RKO (cell line): ENCODE data around the gene STK17B.
"Not testable (repeated sequence)": the region's sequence is repeated elsewhere in the genome, so short reads cannot be mapped to it uniquely, and the experiment has no call there.

ENCODE experiments used
- DNase-seq: peaks from one replicate; pipeline ENCODE4 v3.0.0-alpha.2; 2016; ENCODE audit warnings: low spot score

STK17B gene

DNA sequence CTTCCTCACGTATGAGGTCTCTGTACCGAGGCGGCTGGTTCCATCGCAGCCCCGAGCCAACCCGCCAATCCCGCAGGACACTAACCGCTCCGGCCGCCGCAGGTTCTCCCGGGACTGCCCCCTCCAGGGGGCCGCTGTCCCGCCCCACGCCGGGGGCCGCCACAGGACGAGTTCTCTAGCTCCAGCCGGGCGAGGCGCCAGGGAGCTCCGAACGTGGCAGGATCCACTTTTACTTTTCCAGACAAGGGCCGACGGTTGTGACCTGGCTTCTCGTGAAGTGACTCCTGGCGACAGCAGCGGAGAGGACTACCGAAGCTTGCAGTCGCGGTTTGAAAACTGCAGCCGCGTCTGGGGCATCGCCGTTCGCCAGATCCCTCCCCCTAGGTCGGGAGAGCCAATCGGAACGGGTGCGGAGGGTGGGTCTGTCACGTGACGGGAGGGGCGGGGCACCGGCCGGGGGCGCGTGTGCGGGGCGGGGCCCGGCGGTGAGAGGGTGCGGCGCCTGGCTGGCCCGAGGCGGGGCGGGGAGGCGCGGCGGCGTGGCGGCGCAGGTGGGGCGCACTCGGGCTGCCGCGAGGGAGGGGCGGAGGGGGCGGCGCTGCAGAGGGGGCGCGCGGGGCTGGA lies at the start of gene STK17B:
STK17B (minus strand) TSS at position 331 of the 624 bp plus-strand sequence. CDS start 8,195 bp downstream, outside the sequence.
- peak; percentile 94 for DNase-seq

DNA sequence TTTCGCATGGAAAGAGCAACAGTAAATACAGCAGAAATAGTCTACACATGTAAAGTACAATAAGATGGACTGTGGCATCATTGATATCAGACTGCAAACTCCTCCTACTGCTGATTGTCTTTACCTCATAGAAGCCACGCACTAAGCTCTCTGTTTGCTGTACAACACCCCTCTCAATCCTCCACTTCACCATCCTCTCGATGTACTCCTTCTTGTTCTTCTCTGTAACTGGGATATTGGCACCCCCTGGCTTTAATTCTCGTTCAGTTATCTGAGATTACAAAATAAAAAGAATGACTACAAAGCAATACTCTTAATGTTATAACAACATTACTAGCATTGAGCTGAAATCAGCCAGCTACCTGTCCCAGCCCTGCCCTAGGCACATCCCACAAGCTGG lies 49.3 kb upstream of the STK17B start:
- no peak for DNase-seq

DNA sequence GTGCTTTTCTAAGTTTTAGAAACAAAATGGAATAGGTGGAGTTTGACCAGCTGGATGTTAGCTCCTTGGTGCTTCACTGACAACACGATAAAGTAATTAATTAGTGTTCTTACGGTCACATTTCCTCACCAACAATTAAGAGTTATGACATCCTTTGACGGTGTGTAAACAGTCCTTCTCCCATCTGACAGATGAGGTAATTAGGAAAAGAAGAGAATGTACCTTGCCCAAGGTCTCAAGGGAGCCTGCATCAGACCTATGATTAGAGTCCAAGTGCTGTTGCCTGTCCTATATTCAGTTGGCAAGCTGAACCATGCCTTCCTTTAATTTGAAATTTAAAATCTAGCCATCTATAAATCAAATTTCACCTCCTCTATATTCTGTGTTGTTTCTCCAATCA lies 48.3 kb upstream of the STK17B start:
- DNase-seq, result no peak

DNA sequence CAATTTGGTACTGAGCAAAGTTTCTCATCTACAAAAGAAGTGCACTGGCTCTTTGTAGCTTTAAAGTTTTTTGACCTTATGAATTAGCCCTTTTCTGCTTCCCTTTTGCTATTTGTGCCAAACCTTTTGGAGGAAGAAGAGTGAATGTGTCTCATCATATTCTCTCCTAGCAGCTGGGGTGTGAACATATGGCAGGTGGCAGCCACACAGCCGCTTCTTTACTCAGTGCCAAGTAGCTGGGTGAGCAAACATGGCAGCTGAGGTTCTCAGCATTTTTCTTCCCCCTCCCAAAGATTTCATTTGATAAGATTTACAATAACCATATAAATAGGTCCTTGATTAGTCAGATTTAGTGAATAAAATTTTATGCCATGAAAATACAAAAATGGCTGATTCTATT lies 46.7 kb upstream of the STK17B start:
- DNase-seq, result no peak

DNA sequence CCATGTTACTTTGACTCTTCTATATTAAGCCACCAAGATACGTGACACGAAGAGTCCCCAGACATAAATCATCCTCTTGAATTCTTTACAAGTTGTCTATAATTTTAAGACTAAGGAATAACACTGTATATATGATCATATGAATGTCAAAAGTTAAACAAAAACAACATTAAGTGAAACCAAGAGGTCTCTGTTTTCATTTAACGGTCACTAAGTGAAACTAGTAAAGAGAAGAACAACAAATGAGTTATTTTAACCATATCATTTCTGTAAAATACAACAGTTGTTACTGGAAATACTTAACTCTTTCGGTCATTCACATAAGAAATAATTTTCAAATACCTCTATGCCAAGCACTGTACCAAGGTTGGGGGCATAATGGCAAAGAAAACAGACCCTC lies 45.7 kb upstream of the STK17B start:
- DNase-seq, result no peak

DNA sequence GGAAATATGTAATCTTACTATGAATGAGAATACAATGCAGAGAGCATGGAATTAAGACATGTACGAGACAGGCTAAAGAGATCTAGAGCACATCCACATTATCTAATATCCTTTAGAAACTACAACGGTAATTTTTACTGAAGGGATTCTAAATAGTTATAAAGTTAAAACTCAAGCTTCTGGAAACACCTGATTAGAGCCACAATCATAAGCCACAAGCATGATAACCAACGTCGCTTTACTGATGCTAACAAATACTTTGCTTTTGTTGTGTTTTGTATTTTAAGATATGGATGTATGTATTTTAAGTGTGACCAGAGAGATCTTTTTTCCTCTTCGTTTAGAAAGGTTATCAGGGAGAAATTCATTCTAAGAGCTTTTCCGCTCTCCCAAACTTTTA lies 44.0 kb upstream of the STK17B start:
- DNase-seq, result no peak

DNA sequence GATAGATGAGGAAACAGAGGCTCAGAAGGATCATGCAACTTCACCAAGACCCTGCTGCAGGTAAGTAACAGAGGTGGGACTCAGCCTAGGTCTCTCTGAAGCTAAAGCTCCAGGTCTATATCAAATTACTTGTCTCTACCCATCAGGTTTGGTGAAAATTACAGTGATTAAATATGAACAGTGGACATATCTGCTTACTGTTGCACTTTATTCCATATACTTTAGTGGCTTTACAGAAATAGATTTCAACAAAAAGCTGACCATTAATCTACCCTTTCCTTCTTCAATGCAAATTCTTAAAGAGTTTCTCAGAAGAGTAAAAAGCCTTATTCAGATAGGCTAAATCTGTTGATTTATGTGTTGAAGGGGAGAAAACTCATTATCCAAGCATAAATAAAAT lies 42.8 kb upstream of the STK17B start:
- no peak for DNase-seq

DNA sequence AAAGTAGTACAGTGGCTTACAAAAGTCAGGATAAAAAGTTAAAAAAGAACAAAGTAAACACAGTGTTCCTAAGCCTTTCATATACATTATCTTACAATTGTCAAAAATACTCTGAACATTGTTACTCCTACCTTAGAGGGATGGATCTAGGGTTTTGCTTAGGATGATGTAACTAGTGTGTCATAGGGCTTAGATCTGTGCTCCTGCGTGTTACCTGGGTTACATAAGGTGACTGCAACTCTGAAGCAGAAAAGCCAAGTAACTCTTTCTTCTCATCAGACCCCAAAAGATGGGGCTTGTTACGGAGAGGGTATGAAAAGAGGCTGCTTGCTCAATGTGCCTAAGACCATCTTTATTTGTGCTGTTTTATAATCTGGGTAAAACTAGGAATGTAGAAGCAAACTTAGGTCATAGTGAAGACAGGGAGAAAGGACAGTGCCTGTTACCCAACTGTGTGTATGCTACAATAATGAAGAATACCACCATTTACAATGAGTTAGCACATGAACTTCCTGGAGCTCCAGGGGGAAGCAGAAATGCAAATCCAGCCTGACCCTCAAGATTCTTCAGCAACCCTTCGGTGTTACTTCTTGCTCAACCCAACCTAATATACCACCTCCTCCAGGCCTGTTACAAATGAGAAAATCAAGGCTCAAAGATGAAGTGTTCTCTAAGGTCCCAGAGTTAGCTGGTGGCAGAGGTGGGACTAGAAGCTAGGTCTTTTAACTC lies 42.0 kb upstream of the STK17B start:
- no peak for DNase-seq

DNA sequence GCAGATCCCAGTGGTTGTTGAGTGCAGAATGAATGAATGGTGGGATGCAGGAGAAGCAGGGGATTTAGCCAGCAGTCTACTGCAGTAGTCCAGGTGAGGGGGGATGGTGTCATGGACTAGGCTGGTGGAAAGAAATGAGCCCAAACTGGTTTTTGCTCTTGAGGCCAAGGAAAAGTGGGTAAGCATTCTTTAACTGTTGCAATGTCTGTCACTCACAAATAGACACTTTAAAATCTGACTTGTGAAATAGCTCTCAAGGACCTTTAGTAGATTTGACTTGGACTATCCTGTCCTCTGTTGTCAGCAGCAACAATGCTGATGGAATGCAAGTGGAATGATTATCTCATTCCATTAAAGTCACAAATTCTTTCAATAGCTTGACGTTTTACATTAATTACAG lies 37.5 kb upstream of the STK17B start:
- no peak for DNase-seq

DNA sequence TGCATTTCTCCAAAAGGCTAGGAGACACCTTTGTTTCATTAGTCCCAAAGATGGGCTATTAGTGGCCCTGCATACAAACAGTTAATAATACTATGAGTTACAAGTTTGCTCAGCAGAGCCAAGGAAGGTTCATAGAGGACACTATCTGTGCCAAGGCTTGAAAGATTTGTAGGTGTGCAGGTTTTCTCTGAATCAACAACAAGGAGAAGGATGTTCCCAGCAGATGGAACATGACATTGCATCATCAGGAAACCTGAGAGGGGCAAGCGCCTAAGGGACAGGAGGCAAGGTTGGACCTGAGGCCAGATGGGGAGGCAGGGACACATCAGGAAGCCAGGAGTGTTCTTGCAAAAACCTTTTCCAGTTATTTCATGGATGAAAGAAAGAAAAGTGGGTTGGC lies 35.4 kb upstream of the STK17B start:
- no peak for DNase-seq

DNA sequence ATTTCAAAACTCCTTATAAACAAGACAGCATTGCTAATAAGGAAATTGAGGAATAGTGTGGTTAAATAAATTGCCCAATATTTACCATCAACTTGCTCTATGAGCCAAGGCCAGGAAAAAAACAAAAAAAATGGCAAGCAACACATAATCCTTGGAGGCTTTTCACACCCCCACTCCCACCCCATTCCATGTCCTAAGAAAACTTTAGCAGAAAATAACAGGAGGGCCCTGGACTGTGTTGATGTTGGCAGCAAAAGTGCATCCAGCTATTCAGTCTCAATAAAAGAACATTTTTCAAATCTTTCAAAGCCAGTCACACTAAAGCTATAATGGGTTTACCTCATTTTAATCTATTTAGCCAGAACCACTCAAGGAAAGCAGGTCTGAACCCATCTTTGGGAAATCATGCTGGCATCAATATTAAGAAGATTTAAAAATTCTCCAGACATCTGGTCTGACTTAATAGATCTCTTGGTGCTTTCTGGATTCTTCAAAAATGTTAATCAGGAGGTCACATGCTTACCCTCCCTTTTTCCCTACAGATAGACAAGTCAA lies 34.6 kb upstream of the STK17B start:
- no peak for DNase-seq

DNA sequence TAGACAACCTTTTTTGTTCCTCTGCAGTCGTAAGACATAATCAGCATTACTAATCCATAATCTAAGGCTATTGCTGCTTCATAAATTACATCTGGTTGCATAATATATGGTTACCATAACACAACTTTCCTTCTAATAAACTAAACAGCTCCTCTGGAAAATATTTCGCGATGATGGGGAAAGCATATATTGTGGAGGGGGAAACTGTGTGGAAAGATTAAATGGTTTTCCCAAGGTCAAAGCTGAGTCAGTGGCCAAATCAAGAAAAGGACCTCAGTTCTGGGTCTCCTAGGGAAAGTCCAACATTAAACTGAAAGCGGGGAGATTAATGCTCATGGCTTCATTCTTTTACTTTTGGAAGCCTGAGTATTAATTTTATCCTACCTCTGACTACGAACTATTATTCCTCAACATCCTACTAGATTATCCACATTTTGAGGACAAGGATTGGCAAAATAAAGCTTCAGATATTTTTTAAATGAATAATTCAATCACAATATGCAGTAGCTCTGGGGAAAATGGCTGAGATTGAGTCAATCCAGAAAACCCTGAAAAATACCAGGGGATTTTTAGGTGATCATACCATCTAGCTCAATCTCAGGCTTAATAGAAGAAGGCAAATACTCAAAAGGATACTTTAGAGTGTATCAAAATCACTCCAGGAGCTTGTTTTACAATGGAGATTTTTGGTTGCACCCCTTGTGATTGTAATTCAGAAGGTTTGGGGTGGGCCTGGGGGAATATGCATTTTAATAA lies 33.8 kb upstream of the STK17B start:
- no peak for DNase-seq

DNA sequence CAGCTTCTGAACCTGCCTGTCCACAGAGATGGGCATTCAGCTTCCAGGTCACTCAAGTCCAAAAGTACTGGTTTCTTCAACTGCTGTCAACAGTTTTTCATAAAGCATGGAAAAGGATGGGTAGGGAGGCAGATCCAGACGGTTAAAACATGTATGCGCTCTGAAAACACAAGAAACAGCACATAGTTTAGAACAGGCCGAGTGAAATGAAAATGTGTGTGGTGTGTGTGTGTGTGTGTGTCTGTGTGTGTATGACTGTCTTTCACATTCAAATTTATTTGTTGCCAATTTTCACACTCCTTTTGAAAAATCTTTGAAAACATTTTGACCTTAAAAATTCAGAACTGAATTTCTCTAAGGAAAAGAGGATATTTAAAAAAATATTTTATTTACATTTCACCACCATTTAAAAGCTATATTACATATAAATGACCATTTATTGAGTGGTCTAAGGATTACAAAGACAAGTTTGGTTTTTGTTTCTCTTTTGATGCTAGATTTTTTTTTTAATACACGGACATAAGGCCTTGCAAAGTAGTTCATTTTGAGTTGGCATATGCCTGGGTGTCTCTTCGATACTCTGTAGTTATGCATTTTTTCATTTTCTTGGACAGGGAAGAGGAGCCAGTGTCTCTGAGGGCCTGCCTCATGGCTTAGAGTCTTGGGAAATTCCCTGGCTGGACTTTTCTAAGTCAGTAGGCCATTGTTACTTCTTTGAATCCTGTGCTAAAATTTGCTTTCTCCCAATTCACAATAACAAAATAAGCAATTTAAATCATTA lies 30.0 kb upstream of the STK17B start:
- no peak for DNase-seq

DNA sequence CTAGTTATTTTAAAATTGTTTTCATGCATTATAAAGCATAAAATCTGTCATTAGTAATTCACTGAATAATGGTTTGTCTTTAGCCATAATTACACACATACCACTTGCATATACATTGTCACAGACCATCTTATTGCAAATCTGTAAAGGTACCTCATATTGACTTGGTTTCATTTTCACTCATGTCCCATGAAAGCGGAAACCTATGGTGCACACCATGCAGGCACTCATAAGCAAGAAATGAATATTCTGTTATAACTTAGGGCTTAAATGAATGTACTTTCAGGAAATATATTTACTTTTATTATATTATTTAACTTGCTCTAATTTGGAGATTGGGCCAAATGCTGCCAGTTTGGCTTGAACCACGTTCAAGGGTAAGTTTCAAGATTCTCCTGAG lies 29.2 kb upstream of the STK17B start:
- no peak for DNase-seq

DNA sequence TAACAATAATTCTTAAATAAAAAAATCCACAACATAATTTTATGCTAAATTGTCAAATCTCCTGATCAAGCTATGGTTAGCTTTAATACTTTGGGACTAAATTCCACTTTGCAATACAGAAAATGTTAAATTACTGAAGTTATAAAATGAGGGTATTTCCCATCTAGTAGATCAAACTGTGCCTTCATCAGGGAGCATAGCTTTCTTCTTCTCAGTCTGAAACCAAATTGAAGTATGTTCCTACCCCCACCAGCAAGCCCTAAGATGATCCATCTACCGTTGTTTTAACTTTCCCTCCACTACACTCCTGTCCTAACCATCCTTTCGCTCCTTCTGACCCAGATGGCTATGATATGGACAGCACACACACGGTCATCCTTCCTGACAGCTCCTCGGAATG lies 24.4 kb upstream of the STK17B start:
- no peak for DNase-seq

DNA sequence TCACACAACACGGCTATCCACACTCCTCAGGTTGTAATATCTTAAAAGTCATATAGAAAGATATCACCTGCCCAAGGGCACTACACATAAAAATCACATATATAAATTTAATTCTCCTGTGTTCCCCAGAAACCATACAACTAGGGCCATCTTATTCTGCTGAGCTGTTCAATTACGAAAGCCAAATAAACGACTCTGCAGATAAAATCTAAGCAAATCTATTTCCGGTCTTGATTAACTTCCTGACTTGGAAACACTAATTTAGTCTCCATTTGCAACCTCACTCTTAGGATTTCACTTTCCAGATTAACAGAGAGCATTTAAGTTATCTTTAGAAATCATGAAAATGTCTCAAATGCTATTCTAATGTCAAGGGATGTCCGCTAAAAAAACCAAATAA lies 23.9 kb upstream of the STK17B start:
- no peak for DNase-seq

DNA sequence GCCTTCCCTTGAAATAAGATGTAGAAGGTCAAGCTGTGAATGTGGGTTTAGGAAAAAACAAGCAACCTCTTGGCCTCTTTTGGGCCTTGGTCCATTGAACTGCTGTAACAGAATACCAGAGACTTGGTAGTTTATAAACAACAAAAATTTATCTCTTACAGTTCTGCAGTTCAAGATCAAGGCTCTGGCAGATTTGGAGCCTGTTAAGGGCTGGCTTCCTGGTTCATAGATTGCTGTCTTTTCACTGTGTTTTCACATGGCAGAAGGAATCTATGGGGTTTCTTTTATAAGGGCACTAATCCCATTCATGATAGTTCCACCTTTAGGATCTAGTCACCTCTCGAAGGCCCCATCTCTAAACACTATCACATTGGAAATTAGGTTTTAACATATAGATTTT lies 20.2 kb upstream of the STK17B start:
- DNase-seq, result no peak

DNA sequence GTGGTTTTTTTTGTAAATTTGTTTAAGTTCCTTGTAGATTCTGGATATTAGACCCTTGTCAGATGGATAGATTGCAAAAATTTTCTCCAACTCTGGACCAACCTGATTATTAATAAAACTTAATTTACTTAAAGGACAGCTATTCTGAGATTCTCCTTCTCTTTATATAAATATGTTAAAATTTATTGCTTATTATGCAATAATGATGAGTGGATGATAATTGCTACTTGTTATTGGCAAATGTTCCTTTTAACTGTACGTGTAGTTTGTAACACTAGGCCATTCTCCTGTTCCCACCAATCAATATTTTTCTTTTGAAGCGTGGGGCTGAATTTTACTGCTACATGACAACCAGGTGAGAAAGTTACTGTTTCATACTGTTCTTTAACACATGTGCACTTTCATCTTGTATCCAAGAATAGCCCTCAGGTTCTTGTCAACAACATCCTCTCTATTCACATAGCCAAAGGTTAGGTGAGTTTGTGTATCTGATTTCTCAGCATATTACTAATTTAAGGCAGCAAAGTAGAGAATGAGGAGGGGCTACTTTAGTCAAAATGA lies 16.6 kb upstream of the STK17B start:
- no peak for DNase-seq

DNA sequence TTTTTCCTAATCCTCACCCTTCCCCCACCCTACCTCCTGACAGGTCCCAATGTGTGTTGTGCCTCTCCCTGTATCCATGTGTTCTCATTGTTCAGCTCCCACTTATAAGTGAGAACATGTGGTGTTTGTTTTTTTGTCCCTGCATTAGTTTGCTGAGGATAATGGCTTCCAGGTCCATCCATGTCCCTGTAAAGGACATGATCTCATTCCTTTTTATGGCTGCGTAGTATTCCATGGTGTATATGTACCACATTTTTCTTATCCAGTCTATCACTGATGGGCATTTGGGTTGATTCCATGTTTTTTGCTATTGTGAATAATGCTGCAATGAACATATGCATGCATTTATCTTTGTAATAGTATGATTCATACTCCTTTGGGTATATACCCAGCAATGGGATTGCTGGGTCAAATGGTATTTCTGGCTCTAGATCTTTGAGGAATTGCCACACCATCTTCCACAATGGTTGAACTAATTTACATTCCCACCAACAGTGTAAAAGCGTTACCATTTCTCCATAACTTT lies 15.9 kb upstream of the STK17B start:
- DNase-seq, result not testable (repeated sequence)

DNA sequence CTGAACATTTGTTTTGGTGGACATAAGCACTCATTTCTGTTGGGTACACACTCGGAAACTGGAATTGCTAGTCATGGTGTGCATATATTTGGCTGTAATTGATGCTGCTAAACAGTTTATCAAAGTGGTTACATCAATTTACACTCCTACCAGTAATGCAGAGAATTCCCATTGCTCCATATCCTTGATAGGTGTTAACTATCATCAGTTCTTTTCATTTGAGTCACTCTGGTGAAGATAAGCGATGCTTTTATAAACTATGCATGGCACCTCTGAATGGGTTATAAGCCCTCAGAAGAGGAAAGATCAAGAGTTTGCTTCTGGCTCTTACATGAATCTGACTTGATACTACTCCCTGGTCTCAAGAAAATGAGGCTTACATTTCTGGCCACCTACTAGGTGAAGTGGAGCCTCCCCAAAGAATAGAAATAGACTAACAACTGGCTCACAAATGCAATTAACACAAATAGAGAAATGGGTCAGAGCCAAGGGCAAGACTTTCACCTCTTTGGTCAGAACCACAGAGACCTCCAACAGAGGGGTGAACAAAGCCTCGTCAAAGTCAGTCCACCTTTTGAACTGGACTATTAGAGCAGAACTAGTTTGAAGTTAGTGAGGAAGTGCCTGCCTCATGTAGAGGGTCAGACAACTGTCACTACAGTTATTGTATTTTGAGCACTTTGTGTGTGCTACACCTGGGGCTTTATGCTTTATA lies 15.0 kb upstream of the STK17B start:
- no peak for DNase-seq

DNA sequence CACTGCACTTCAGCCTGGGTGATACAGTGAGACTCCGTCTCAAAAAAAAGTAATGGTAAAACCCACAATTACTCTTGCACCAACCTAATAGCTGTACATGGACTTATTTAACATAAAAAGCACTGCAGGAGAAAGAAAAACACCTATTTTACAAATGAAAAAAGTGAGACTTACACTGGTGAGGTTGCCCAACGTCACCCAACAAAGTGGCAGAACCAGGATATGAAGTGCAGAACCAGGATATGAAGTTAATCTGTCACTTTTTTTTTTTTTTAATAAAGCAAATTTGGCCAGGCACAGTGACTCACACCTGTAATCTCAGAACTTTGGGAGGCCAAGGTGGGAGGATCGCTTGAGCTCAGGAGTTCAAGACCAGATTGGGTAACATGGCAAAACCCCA lies 13.5 kb upstream of the STK17B start:
- DNase-seq, result no peak
